PC-9 (cell line): Measurements from ENCODE around the gene LIMS2.

Source experiments
- CTCF ChIP-seq: fragments of 200-600 bp; sonication (generic); conservative IDR thresholded peaks from 2 replicates; pipeline ENCODE4 v1.6.1; 2017; ENCODE audit warnings: mixed run types, antibody characterized with exemption, mild to moderate bottlenecking, moderate library complexity
- EZH2 ChIP-seq: fragments of 200-600 bp; sonication (generic); IDR thresholded peaks from 2 replicates; pipeline ENCODE4 v1.8.0; 2017; ENCODE audit warnings: antibody characterized with exemption, low read depth

- TF ChIP-seq CTCF (no peak), EZH2 (no peak)
These were observed 47.4 kb downstream of the LIMS2 start for GRCh38 chr2:127627740-127628571.
